K562 (cell line): ENCODE data around the gene ALKBH3. TPM values are rescaled to one million over a fixed set of nuclear protein-coding genes. Genes with fewer than 3 reads are reported as not detected.

Source experiments
- ARNT ChIP-seq, 2 experiments: fragments of 450-650 bp; IDR thresholded peaks; 2 replicates each; pipeline ENCODE4 v1.6.1; 2016; ENCODE audit warnings: mild to moderate bottlenecking in 1 of 2
- ATF3 ChIP-seq, 2 experiments: fragments of 450-650 bp in 1 of 2; sonication (generic) in 1 of 2; formaldehyde crosslinking in 1 of 2; IDR thresholded peaks in 1 of 2; conservative IDR thresholded peaks in 1 of 2; 2 replicates each; pipeline versions ENCODE4 v1.6.1 to v1.8.1; 2016 to 2023; ENCODE audit warnings: mild to moderate bottlenecking in 2 of 2, moderate library complexity in 2 of 2, inconsistent platforms in 1 of 2, missing genetic modification reagents in 1 of 2
- BDP1 ChIP-seq: IDR thresholded peaks from 3 replicates; pipeline ENCODE4 v1.6.1; 2011; ENCODE audit not compliant: insufficient read length, insufficient read depth
- CAMTA2 ChIP-seq: fragments of 250-450 bp; sonication (Bioruptor Pico); conservative IDR thresholded peaks from 2 replicates; pipeline ENCODE4 v1.5.1; 2022
- CBX5 ChIP-seq: IDR thresholded peaks from 2 replicates; pipeline ENCODE4 v1.6.1; 2014; ENCODE audit warnings: low read depth, borderline replicate concordance
- CREB3 ChIP-seq: fragments of 450-650 bp; conservative IDR thresholded peaks from 2 replicates; pipeline ENCODE4 v1.6.1; 2016; ENCODE audit warnings: missing genetic modification characterization, low read depth, mild to moderate bottlenecking, missing compliant biosample characterization, moderate library complexity
- GTF2F1 ChIP-seq: IDR thresholded peaks from 2 replicates; pipeline ENCODE4 v1.6.1; 2011; ENCODE audit warnings: low read depth, low read length, improper control_type of control experiment
- HMBOX1 ChIP-seq: sonication (generic); IDR thresholded peaks from 2 replicates; pipeline ENCODE4 v1.6.1; 2016
- LEF1 ChIP-seq: fragments of 450-650 bp; IDR thresholded peaks from 2 replicates; pipeline ENCODE4 v1.6.1; 2016; ENCODE audit warnings: mild to moderate bottlenecking
- MAFF ChIP-seq: IDR thresholded peaks from 2 replicates; pipeline ENCODE4 v1.6.1; 2012; ENCODE audit warnings: low read length, improper control_type of control experiment
- MEF2A ChIP-seq: IDR thresholded peaks from 2 replicates; pipeline ENCODE4 v1.6.1; 2011; ENCODE audit warnings: low read depth, mild to moderate bottlenecking, low read length, moderate library complexity; ENCODE audit not compliant: control insufficient read depth
- MXD1 ChIP-seq: fragments of 250-450 bp; sonication (Bioruptor Pico); IDR thresholded peaks from 2 replicates; pipeline ENCODE4 v1.8.0; 2021; ENCODE audit warnings: borderline replicate concordance, mild to moderate bottlenecking, moderate library complexity; ENCODE audit not compliant: poor library complexity, severe bottlenecking
- POU5F1 ChIP-seq: fragments of 150-350 bp; IDR thresholded peaks from 2 replicates; pipeline ENCODE4 v1.6.1; 2014; ENCODE audit warnings: borderline replicate concordance, low read length, low read depth, mild to moderate bottlenecking; ENCODE audit not compliant: partially characterized antibody
- PTBP1 ChIP-seq: fragments of 200-400 bp; formaldehyde crosslinking; IDR thresholded peaks from 2 replicates; pipeline ENCODE4 v1.6.1; 2017; ENCODE audit warnings: low read depth, low read length
- RB1 ChIP-seq: fragments of 450-650 bp; IDR thresholded peaks from 2 replicates; pipeline ENCODE4 v1.6.1; 2017; ENCODE audit warnings: low read depth, mild to moderate bottlenecking
- RBBP5 ChIP-seq: fragments of 200-600 bp; sonication (generic); IDR thresholded peaks from 2 replicates; pipeline ENCODE4 v1.6.1; 2012; ENCODE audit warnings: borderline replicate concordance, mild to moderate bottlenecking, low read length, control low read depth, inconsistent platforms; ENCODE audit not compliant: insufficient read depth, poor library complexity, severe bottlenecking
- SMARCA5 ChIP-seq: fragments of 450-650 bp; IDR thresholded peaks from 2 replicates; pipeline ENCODE4 v1.6.1; 2016
- TAF15 ChIP-seq: fragments of 200-400 bp; formaldehyde crosslinking; IDR thresholded peaks from 2 replicates; pipeline ENCODE4 v1.6.1; 2017; ENCODE audit warnings: mild to moderate bottlenecking, low read depth, low read length, moderate library complexity
- TFAP4 ChIP-seq: sonication (generic); formaldehyde crosslinking; IDR thresholded peaks from 2 replicates; pipeline ENCODE4 v1.8.0; 2022; ENCODE audit warnings: missing genetic modification reagents, mild to moderate bottlenecking, moderate library complexity, borderline replicate concordance
- USF1 ChIP-seq: sonication (generic); formaldehyde crosslinking; IDR thresholded peaks from 2 replicates; pipeline ENCODE4 v1.9.0; 2022; ENCODE audit warnings: mild to moderate bottlenecking, missing genetic modification reagents
- ZNF311 ChIP-seq: fragments of 250-450 bp; sonication (Bioruptor Pico); IDR thresholded peaks from 2 replicates; pipeline ENCODE4 v1.4.0; 2020; ENCODE audit warnings: mild to moderate bottlenecking, moderate library complexity
- ZNF384 ChIP-seq: IDR thresholded peaks from 2 replicates; pipeline ENCODE4 v1.6.1; 2012; ENCODE audit warnings: low read depth, low read length, improper control_type of control experiment
- ZNF583 ChIP-seq: fragments of 250-450 bp; sonication (Bioruptor Pico); IDR thresholded peaks from 2 replicates; pipeline ENCODE4 v1.4.0; 2020
- polyA plus RNA-seq, 8 experiments: library from polyadenylated mRNA; depleted of rRNA in 4 of 8; stranded (reverse) in 5 of 8; unstranded in 3 of 8; fragments of >200 nt; fragmentation: Nextera tagmentation in 2 of 8; fragmentation: Illumina TruSeq in 1 of 8; extraction: Ambion mirVana in 2 of 8; extraction: Trizol in 1 of 8; gene quantifications; 2 replicates each; pipeline versions ENCODE4 v1.2.1 to v1.2.3, GENCODE V29; 2011 to 2014; ENCODE audit warnings: inconsistent platforms in 1 of 8, missing spikeins in 1 of 8
- total RNA-seq, 7 experiments: library from RNA; depleted of rRNA in 6 of 7; stranded (reverse); fragments of >200 nt in 6 of 7; fragmentation: Illumina TruSeq in 2 of 7; extraction: Trizol in 2 of 7; gene quantifications; 2 replicates each; pipeline versions ENCODE4 v1.2.1 to v1.2.3, GENCODE V29; 2011 to 2021; ENCODE audit warnings: low replicate concordance in 1 of 7

ALKBH3 gene
- total and polyA plus RNA-seq, 9 of the 15 experiments (the other 6 are each of a cell fraction or from before 2014, with no cell fraction given), result 16.0 to 49.9 (median 36.5) TPM

- no peak for TF ChIP-seq PTBP1
- no peak for TF ChIP-seq RB1
- no peak for TF ChIP-seq CAMTA2 (CRISPR knock-in tag)
- no peak for TF ChIP-seq POU5F1
- TF ChIP-seq BDP1, result no peak
- TF ChIP-seq TFAP4 (CRISPR knock-in tag), result peak; percentile 75
- no peak for TF ChIP-seq RBBP5
- no peak for TF ChIP-seq CBX5
- TF ChIP-seq ARNT (IDR thresholded peaks at IDR 0.05), result peak in 1 of 2 experiments; percentile 72; a peak in 1 of 4 replicates
- no peak for TF ChIP-seq TAF15
- no peak for TF ChIP-seq ZNF583
- TF ChIP-seq GTF2F1, result no peak
- TF ChIP-seq MEF2A, result no peak
- no peak for TF ChIP-seq SMARCA5
- no peak for TF ChIP-seq ZNF384
- TF ChIP-seq USF1 (CRISPR knock-in tag), result peak; percentile 79
- no peak for TF ChIP-seq CREB3
- no peak for TF ChIP-seq ZNF311 (CRISPR knock-in tag)
- no peak for TF ChIP-seq MAFF
- no peak for TF ChIP-seq MXD1 (CRISPR knock-in tag)
- TF ChIP-seq ATF3 (IDR thresholded peaks at IDR 0.05), result peak; percentile 99
- peak; percentile 98 for TF ChIP-seq ATF3 (CRISPR knock-in tag; conservative IDR thresholded peaks at IDR 0.05)
- peak; percentile 66; the same call in 1 of the 2 replicates for TF ChIP-seq LEF1
- TF ChIP-seq HMBOX1, result 0 out of 2 replicates have a peak, but pooled peaks have one; percentile 16
Measured at GRCh38 chr11:43920598-43921419, 40.2 kb downstream of the ALKBH3 start (continued).
